Ovary (tissue), 3 donors: Measurements from ENCODE around the gene ERRFI1.

ENCODE experiments used
- POLR2A ChIP-seq: fragments of 450-650 bp; IDR thresholded peaks from one replicate; pipeline ENCODE4 v1.6.1; 2017; ENCODE audit warnings: antibody characterized with exemption, mild to moderate bottlenecking, moderate library complexity
- TF ChIP-seq, protein P1 (sequence below), 3 donors: fragments of 450-650 bp in 2 of 3; fragments of 200-600 bp in 1 of 3; IDR thresholded peaks; one replicate each; pipeline versions ENCODE4 v1.5.1 to v1.8.0; 2016 to 2022; ENCODE audit warnings: antibody characterized with exemption in 3 of 3, mild to moderate bottlenecking in 1 of 3
- donor health status: DM: no; HTN: no; CAD: no.

DNA sequence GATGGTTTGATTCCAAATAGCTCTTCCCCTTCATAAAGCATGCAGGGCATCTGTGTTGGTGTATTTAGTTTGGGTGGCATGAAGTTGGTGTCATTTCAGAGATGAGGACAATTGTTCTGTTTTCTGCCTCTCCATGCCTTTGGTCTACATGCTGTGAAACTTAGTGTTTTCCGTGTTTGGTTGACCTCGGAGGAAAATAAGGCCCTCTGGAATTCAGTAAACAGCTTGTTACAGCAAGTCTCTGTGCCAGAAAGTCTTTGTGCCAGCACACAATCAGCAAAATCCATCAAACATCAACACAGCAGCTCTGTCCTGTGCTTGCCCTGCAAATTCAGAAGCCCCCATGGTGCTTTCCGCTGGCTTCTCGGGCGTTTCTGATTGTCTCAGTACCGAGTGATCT lies 55.1 kb downstream of the ERRFI1 start:
- TF ChIP-seq, protein P1, sequence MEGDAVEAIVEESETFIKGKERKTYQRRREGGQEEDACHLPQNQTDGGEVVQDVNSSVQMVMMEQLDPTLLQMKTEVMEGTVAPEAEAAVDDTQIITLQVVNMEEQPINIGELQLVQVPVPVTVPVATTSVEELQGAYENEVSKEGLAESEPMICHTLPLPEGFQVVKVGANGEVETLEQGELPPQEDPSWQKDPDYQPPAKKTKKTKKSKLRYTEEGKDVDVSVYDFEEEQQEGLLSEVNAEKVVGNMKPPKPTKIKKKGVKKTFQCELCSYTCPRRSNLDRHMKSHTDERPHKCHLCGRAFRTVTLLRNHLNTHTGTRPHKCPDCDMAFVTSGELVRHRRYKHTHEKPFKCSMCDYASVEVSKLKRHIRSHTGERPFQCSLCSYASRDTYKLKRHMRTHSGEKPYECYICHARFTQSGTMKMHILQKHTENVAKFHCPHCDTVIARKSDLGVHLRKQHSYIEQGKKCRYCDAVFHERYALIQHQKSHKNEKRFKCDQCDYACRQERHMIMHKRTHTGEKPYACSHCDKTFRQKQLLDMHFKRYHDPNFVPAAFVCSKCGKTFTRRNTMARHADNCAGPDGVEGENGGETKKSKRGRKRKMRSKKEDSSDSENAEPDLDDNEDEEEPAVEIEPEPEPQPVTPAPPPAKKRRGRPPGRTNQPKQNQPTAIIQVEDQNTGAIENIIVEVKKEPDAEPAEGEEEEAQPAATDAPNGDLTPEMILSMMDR (IDR thresholded peaks at IDR 0.05) = no peak
- TF ChIP-seq POLR2A = no peak
